Measurements from ENCODE around the gene APP.
"Not testable (repeated sequence)": the region's sequence is repeated elsewhere in the genome, so short reads cannot be mapped to it uniquely, and the experiment has no call there.

Gene APP

DNA sequence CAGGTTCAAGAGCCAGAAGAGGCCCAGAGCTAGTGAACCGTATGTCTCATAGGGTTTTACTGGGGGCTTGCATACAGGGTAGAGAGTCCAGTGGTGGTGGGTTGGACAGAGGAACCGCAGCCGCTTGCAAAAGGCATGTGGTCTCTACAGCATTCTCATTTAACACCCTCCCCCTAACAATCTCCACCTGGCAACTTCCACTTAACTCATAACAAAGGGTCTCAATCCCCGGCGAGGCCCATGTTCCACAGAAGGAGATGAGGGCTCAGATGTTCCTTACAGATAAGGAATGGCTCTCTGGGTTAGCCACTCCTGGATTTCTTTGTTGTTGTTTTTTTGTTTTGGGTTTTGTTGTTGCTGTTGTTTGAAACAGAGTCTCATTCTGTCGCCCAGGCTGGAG lies 106.1 kb downstream of the APP start:
- no peak for DNase-seq (ENCODE audit: low spot score)

DNA sequence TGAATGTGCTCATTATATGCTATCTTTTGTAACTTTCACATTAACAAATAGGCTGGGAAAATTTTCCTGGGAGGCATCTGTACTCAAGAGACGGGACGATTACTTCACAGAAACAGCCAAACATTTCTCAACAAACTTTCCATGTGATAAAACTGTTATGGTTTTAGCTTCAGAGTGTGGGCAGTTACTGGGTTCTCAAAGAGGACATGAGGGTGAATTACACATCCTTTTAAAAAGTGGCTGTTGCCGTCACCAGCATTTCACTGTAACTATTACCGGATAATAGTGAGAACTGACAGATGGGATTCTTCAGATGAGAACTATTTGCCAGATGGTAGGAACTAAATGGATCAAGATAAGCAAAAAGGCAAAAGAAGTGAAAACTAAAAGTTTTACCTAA lies 109.1 kb downstream of the APP start:
- no peak for DNase-seq (ENCODE audit: low spot score)

GRCh38 chr21:26060335-26061115 lies 110.0 kb downstream of the APP start:
- DNase-seq (ENCODE audit: low spot score): no peak

GRCh38 chr21:26057477-26058170 lies 112.9 kb downstream of the APP start:
- no peak for DNase-seq (ENCODE audit: low spot score)

DNA sequence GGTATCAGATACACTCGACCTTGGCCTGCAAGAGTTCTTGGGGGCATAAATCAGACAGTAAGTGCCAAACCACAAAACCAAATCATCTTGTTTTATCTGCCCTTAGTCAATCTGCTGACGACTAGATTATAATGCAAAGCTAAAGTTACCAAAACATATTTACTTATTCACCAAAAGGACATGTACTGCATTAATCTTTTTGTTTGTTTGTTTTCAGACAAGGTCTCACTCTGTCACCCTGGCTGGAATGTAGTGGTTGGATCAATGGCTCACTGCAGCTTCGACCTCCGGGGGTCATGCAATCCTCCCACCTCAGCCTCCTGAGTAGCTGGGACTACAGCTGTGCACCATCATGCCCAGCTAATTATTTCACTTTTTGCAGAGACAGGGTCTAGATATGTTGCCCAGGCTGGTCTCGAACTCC lies 114.7 kb downstream of the APP start:
- DNase-seq (ENCODE audit: low spot score): no peak

DNA sequence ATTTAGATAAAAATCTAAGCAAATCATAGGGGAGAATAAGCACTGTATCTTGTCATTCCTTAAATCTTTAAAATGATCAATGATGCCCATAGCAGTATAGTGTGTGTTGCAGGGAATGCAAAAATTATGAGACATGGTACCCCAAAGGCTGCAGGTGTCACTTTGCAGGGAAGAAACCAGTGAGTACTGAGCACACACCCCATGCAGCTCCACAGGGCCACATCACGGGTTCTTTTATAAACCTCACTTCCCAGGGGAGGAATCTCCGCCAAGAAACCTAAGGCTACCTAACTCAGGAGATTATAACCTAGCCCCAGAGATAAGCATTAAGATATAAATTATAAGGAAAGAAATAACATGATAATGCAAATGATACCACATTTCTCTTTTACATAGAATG lies 115.6 kb downstream of the APP start:
- no peak for DNase-seq (ENCODE audit: low spot score)

- DNase-seq (ENCODE audit: low spot score): no peak
These were observed 118.5 kb downstream of the APP start for GRCh38 chr21:26052057-26052456.

DNA sequence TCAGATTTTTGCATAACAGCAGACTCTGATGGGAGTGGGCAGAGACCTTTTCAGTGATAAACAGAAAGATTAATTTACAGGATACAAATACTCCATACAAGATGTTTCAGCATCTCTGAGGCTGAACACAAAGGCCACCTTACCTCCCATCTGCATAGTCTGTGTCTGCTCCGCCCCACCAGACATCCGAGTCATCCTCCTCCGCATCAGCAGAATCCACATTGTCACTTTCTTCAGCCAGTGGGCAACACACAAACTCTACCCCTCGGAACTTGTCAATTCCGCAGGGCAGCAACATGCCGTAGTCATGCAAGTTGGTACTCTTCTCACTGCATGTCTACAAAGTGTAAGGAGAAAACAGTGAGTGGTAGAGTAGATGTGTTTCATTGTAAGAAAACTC lies 119.7 kb downstream of the APP start:
- no peak for DNase-seq (ENCODE audit: low spot score)

- no peak for DNase-seq (ENCODE audit: low spot score)
These were observed 120.8 kb downstream of the APP start for GRCh38 chr21:26049803-26050202.

DNA sequence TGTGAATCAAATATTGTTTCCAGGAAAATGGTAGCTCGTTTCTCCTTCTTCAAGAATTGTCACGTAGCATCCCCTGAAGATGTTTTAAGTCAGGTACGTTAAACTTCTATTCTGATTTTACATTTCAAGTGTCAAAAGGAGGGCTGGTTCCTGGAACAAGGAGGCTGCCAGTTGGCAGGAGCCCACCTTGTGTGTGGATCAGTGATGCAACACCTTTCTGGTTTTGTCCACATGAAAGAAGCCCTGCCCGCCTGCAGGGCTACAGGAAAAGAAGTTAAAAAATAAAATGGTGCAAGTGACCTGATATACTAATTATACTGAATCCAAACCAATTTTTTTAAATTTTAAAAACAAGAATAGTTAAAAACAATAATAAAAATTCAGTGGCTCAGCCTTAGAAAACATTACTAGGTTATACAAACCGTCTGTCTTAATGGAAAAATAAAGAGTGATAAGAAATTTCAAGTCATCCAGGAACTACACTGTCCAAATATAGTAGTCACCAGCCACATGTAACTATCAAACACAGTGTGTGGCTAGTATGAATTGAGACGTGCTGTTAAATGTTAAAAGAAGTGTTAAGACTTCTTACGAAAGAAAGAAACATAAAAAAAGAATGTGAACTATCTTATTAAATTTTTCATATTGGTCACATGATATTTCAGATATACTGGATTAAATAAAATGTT lies 123.1 kb downstream of the APP start:
- DNase-seq (ENCODE audit: low spot score): no peak

DNA sequence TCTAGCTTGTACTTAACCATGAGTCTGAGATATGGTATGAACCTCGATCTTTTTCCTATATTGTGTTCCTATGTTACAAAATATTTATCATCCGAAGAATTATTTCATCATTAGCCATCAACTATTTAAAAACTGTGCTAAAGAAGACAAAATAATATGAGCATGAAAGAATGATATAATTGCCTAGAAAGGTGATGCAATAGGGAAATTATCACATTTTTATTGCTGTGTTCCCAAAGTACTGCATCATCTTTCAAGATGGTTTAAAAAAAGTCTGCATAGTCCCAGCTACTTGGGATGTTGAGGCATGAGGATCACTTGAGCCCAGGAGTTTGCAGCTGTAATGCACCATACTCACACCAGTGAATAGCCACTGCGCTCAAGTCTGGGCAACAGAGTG lies 126.7 kb downstream of the APP start:
- no peak for DNase-seq (ENCODE audit: low spot score)

DNA sequence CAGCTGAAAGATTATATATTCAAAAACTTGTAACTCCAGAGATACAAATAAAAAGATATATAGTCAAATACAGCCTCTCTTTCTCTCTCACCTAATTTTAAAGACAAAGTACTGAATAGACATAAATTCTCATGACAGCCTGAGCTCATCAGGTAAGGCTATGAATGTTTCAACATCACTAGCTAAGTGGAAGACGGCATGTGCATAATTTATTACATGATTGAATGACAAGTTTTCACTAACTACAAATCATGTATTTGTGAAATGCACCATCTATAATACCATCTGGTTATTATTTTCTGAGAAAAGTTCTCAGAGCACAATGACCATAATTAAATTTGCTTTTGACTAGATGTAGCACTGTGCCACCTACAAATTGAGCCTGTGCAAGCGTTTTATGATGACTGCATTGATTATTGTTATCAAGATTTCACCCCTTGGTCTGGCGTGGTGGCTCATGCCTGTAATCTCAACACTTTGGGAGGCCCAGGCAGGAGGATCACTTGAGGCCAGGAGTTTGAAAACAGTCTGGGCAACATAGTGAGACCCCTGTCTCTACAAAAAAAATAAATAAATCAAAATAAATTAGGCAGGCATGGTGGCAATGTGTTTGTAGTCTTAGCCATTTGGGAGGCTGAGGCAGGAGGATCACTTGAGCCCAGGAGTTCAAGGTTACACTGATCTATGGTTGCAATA lies 128.2 kb downstream of the APP start:
- no peak for DNase-seq (ENCODE audit: low spot score)

DNA sequence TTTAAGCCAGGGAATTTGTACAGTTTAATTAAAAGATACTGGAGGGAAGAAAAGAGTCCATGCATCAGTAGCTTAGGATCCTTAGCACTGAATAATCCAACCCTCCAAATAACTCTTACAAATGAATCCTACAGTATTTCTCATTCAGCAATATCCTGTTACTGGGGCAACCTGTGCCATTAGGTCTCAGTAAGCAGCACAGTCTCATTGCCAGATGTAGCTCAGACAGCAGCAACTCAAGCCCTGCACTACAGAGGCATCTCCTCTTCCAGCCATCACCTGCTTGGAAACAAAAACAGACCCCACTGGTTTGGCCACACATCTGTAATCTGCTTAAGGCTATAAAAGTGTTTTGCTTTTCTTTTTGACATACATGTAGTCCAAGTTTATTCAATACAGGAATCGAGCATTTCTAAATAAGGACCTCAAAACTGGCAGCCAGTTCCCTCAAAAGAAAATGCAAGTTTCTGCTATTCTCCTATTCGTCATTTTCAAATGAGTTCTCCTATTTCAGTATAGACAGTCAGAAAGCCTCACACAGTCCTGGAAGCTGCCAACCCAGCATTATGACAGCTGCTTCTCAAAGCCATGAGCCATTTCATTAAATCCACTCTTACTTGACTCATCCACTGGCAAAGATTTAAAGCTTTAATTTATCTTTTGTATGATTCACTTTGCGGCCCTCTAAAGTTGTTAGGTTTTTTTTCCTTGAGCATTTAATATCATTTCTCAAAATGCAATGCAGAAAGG lies 129.0 kb downstream of the APP start:
- no peak for DNase-seq (ENCODE audit: low spot score)

GRCh38 chr21:26036916-26037315 lies 133.7 kb downstream of the APP start:
- DNase-seq (ENCODE audit: low spot score): no peak

- no peak for DNase-seq (ENCODE audit: low spot score)
These were observed 138.3 kb downstream of the APP start for GRCh38 chr21:26032263-26032662.

DNA sequence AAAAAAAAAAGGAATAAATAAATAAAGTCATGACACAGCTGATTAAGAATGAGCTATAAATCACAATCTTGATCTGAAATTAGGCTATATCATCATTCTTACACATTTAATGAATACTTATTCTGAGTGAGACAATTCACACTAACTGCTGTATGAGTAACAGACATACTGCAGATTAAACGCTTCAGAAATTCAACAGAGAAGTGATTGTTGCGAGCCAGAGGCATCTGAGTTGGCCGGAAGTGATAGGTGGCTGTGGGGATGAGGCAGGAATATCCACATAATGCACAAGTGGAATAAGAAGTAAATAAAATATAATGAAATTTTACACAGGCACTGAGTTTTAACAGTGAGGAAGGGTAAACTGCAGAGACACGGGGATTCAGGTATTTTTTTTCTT lies 142.4 kb downstream of the APP start:
- no peak for DNase-seq (ENCODE audit: low spot score)

DNA sequence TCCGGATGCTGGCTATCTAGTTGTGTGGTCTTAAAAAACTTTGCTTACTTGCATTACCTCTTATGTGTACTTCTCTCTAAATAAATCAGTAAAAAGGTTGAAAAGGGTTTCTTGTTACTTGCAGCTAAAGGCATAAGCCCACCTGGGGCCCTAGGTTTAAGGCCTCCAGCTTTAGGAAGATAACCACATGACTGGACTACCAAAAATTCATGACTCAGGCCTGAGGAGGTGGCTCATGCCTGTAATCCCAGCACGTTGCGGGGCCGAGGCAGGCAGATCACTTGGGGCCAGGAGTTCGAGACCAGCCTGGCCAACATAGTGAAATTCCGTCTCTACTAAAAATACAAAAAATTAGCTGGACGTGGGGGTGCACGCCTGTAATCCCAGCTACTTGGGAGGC lies 142.9 kb downstream of the APP start:
- DNase-seq (ENCODE audit: low spot score): no peak

- no peak for DNase-seq (ENCODE audit: low spot score)
These were observed 144.7 kb downstream of the APP start for GRCh38 chr21:26025536-26026512.

- not testable (repeated sequence) for DNase-seq (ENCODE audit: low spot score)
These were observed 147.2 kb downstream of the APP start for GRCh38 chr21:26023406-26023805.

GRCh38 chr21:26022598-26023337 lies 147.8 kb downstream of the APP start:
- DNase-seq (ENCODE audit: low spot score): not testable (repeated sequence)
